Peyer's patch (tissue), 4 donors: ENCODE results near the gene FAM163A.

Experiments used
- POLR2A ChIP-seq, 2 donors: fragments of 450-650 bp; IDR thresholded peaks; one replicate each; pipeline ENCODE4 v1.5.1; 2017; ENCODE audit warnings: antibody characterized with exemption in 2 of 2, mild to moderate bottlenecking in 2 of 2, moderate library complexity in 2 of 2
- TF ChIP-seq, protein P1 (sequence below), 6 experiments: fragments of 450-650 bp in 4 of 6; fragments of 200-600 bp in 2 of 6; sonication (generic) in 1 of 6; IDR thresholded peaks; one replicate each; pipeline ENCODE4 v1.5.1; 2017 to 2019; ENCODE audit warnings: antibody characterized with exemption in 6 of 6, mild to moderate bottlenecking in 3 of 6, moderate library complexity in 1 of 6

DNA sequence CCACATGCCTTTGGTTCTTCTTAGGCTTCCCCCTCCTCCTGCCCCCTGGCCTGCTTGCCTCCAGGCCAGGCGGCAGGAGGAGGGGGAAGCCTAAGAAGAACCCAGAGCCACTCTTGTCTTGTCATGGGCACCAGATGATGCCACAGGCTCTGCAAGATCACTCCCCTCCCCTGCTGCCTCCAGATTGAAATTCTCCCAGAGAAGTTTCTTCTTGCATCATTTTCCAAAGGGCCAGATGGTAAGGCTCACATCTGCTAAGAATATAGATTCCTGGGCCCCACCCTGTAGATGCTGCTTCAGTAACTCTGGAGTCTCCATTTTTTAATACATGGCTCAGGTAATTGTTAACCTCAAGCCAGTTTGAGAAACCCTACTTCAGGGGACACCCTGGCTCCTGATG is 60.8 kb downstream of the FAM163A start:
- TF ChIP-seq, protein P1, sequence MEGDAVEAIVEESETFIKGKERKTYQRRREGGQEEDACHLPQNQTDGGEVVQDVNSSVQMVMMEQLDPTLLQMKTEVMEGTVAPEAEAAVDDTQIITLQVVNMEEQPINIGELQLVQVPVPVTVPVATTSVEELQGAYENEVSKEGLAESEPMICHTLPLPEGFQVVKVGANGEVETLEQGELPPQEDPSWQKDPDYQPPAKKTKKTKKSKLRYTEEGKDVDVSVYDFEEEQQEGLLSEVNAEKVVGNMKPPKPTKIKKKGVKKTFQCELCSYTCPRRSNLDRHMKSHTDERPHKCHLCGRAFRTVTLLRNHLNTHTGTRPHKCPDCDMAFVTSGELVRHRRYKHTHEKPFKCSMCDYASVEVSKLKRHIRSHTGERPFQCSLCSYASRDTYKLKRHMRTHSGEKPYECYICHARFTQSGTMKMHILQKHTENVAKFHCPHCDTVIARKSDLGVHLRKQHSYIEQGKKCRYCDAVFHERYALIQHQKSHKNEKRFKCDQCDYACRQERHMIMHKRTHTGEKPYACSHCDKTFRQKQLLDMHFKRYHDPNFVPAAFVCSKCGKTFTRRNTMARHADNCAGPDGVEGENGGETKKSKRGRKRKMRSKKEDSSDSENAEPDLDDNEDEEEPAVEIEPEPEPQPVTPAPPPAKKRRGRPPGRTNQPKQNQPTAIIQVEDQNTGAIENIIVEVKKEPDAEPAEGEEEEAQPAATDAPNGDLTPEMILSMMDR (IDR thresholded peaks at IDR 0.05), result no peak
- TF ChIP-seq POLR2A (IDR thresholded peaks at IDR 0.05), result no peak
